Kidney (tissue), 14 donors: ENCODE measurements around the gene HOMER3. TPM values are rescaled to one million over a fixed set of nuclear protein-coding genes. Genes with fewer than 3 reads are reported as not detected.
A peak's percentile ranks its signal among the peaks of the same experiment; 100 is the strongest.

ENCODE experiments used
- DNase-seq, 5 donors: peaks; one replicate each; pipeline ENCODE4 v3.0.0-alpha.2; 2013 to 2020
- FAIRE-seq: peaks from 2 replicates; lab custom pipeline; 2012; peaks lifted over from hg19 to GRCh38; lab: Jason Lieb, UNC
- H3K27ac ChIP-seq, 2 donors: one replicate each; pipeline ENCODE4 v1.7.0; 2013; ENCODE audit warnings: low read depth in 2 of 2, low read length in 2 of 2, inconsistent platforms in 1 of 2
- H3K27me3 ChIP-seq: one replicate; pipeline ENCODE4 v1.7.1; 2013; ENCODE audit warnings: low read length, inconsistent platforms; ENCODE audit not compliant: control insufficient read depth, insufficient read depth
- H3K36me3 ChIP-seq, 3 donors: one replicate each; pipeline versions ENCODE4 v1.7.0 to v1.7.1; 2013; ENCODE audit warnings: low read length in 3 of 3, control low read depth in 1 of 3, inconsistent platforms in 1 of 3; ENCODE audit not compliant: insufficient read depth in 3 of 3, control insufficient read depth in 2 of 3
- H3K4me1 ChIP-seq, 3 donors: one replicate each; pipeline versions ENCODE4 v1.7.0 to v1.7.1; 2013; ENCODE audit warnings: low read length in 3 of 3, inconsistent platforms in 1 of 3, low read depth in 1 of 3; ENCODE audit not compliant: control insufficient read depth in 2 of 3, insufficient read depth in 2 of 3
- H3K4me3 ChIP-seq, 3 donors: one replicate each; pipeline versions ENCODE4 v1.7.0 to v1.8.1; 2013; ENCODE audit warnings: low read length in 3 of 3, control low read depth in 1 of 3, inconsistent platforms in 1 of 3
- H3K9ac ChIP-seq, 3 donors: one replicate each; pipeline versions ENCODE4 v1.7.0 to v1.7.1; 2013; ENCODE audit warnings: low read length in 3 of 3, control low read depth in 1 of 3, inconsistent platforms in 1 of 3
- H3K9me3 ChIP-seq, 3 donors: one replicate each; pipeline versions ENCODE4 v1.7.0 to v1.7.1; 2013; ENCODE audit warnings: low read length in 3 of 3, control low read depth in 1 of 3, inconsistent platforms in 1 of 3; ENCODE audit not compliant: control insufficient read depth in 2 of 3, insufficient read depth in 1 of 3
- intact Hi-C: fragments of 100-400 bp; cut with DNase I; formaldehyde crosslinking; loops from one replicate; pipeline ENCODE4 v1.11.1; 2022
- polyA plus RNA-seq: library from polyadenylated mRNA; stranded (reverse); fragments of 350-450 nt; fragmentation: Illumina TruSeq; extraction: RNeasy Lipid Tissue Mini Kit (QIAGEN cat#74804); gene quantifications from one replicate; pipeline ENCODE4 v1.2.3, GENCODE V29; 2014; ENCODE audit warnings: low read depth, low replicate concordance; ENCODE audit not compliant: insufficient read depth
- total RNA-seq: library from RNA; stranded (reverse); fragmentation: NEBNext Ultra II Directional; extraction: Animal tissue kit (Norgen Biotek cat#: 25700); gene quantifications from one replicate; pipeline ENCODE4 v1.2.1, GENCODE V29; 2021
- TF ChIP-seq, protein P1 (sequence below): IDR thresholded peaks from 3 replicates; pipeline ENCODE4 v1.5.1; 2012; ENCODE audit warnings: mild to moderate bottlenecking, moderate library complexity, borderline replicate concordance; ENCODE audit not compliant: insufficient read depth; ENCODE audit errors: extremely low read depth
- donor health status: control.
- donor health status: control.
- donor health status: control.
- donor health status: control.
- donor health status: control.
- donor health status: DM: yes; HTN: yes; CAD: no.
- donor health status: Normal renal cell carcinoma (clear cell type).

Gene HOMER3
- total and polyA plus RNA-seq, 2 donors from 2014 or later, result 34.3 to 53.1 TPM

DNA sequence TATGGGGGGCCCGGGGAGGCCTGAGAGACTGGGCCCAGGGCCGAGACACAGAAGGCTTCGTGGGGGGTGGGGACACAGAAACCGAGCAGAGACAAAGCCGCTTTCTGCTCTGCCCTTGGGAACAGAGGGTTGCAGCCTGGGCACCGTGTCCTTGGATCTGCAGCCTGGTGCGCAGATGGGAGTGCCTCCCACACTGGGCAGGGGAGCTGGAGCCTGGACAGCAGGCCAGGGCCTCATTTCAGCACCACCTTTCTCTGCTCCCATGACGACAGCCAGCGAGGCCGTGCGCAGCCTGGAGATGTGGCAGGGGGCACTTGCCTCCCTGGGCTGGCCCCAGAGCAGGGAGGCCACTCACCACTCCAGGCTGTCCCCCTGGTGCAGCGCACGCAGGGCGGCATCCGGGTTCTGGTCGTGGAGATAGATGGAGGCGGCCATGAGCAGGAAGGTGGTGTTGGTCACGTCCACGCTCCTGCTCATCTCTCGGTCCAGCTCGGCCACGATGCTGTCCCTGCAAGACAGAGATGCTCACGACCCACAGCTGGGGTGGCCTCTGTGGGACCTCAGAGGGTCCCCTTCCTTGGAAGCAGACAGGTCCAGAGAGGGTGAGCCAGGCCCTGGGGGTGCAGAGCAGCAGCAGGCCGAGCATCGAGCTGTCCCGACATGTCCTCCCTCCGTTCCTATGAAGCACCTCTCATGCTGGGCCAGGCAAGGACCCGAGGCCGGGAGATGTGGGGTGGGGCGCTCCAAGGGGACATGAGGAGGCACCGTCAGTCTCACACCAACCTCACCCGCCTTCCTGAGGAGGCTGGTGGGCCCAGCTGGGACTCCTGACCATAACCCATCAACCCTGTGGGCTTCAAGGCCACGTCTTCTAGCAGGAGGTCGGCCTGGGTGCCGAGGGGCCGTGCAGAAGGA lies 34.2 kb downstream of the HOMER3 start:
- FAIRE-seq (no peak), DNase-seq (no peak)
- TF ChIP-seq, protein P1, sequence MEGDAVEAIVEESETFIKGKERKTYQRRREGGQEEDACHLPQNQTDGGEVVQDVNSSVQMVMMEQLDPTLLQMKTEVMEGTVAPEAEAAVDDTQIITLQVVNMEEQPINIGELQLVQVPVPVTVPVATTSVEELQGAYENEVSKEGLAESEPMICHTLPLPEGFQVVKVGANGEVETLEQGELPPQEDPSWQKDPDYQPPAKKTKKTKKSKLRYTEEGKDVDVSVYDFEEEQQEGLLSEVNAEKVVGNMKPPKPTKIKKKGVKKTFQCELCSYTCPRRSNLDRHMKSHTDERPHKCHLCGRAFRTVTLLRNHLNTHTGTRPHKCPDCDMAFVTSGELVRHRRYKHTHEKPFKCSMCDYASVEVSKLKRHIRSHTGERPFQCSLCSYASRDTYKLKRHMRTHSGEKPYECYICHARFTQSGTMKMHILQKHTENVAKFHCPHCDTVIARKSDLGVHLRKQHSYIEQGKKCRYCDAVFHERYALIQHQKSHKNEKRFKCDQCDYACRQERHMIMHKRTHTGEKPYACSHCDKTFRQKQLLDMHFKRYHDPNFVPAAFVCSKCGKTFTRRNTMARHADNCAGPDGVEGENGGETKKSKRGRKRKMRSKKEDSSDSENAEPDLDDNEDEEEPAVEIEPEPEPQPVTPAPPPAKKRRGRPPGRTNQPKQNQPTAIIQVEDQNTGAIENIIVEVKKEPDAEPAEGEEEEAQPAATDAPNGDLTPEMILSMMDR, result no peak
- Histone ChIP-seq H3K27me3 (no peaks in the 10 kb centered on the region), H3K27ac (no peak overlapping the region), H3K4me1 (no peaks in the 10 kb centered on the region), H3K36me3 (peaks cover 0 to 7% (median 0%) of the 10 kb centered on the region in 3 donors), H3K4me3 (no peak overlapping the region), H3K9me3 (no peaks in the 10 kb centered on the region), H3K9ac (no peak overlapping the region)
- intact Hi-C loops, result no loop called here

DNA sequence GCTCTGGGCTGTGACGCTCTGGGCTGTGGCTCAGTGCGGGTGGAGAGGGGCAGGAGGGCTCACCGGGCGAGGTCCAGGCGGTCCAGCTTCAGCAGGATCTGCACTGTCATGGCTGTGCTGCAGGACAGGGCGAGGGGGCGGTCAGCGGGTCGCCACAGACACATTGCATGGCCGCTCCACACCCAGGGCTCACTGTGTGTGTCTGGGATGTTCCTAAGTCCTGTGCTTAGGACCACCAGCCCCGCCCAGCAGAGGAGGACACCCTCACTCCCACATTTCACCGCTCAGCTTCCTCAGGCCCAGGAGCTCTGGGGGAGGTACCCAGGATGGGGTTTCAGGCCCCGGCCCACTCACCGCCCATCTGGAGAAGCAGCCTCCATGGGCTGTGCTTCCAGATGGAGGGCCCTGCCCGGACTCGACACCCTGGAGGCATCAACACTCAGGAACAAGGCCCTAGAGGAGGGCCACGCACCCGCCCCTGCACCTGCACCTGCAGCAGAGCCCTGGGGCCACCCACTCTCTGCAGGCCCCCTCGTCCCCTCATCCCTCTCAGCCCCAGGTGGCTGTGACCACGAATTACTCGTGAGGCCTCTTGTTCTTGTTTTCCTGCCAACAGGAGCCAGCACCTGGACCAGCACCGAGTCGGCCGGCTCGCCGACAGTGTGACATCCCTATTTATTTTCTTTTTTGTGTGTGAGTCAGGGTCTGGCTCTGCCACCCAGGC lies 35.3 kb downstream of the HOMER3 start:
- Histone ChIP-seq H3K27me3 (no peaks in the 10 kb centered on the region), H3K27ac (no peak overlapping the region), H3K36me3 (peaks cover 0 to 10% (median 0%) of the 10 kb centered on the region in 3 donors), H3K9ac (no peak overlapping the region), H3K4me1 (no peaks in the 10 kb centered on the region), H3K9me3 (no peaks in the 10 kb centered on the region), H3K4me3 (no peak overlapping the region)
- intact Hi-C loops, result no loop called here
- FAIRE-seq (no peak), DNase-seq (peak in 4 of 5 donors; percentile 82 to 86 (median 83))
- TF ChIP-seq, protein P1, result no peak

DNA sequence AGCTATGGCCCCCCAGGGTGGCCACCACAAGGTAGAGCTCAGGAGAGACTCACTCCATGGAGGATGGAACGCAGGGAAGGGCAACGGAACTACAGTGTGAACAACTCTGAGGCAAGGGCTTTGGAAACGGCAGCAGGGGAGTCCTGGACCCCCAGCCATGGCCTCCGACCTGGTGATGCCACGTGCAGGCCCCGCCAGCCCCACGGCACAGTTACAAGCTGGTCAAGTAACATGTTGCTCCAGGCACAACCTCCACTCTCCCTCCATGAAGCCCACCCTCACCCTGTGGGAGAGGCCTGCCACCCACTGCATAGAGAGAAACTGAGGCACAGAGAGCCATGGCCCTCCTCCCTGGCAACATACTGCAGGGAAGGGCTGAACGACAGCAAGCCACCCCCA lies 36.0 kb downstream of the HOMER3 start:
- Histone ChIP-seq H3K27me3 (no peaks in the 10 kb centered on the region), H3K9me3 (no peaks in the 10 kb centered on the region), H3K27ac (no peak overlapping the region), H3K4me3 (no peak overlapping the region), H3K4me1 (no peaks in the 10 kb centered on the region), H3K9ac (no peak overlapping the region), H3K36me3 (peaks cover 0 to 10% (median 0%) of the 10 kb centered on the region in 3 donors)
- intact Hi-C loops, result no loop called here
- DNase-seq (no peak), FAIRE-seq (no peak)
- TF ChIP-seq, protein P1, result no peak
